ENCODE data around the gene FBXW8. TPM values are rescaled to one million over a fixed set of nuclear protein-coding genes. Genes with fewer than 3 reads are reported as not detected.

Gene FBXW8
- total RNA-seq, 1 donor from 2014 or later, result 7.3 TPM

DNA sequence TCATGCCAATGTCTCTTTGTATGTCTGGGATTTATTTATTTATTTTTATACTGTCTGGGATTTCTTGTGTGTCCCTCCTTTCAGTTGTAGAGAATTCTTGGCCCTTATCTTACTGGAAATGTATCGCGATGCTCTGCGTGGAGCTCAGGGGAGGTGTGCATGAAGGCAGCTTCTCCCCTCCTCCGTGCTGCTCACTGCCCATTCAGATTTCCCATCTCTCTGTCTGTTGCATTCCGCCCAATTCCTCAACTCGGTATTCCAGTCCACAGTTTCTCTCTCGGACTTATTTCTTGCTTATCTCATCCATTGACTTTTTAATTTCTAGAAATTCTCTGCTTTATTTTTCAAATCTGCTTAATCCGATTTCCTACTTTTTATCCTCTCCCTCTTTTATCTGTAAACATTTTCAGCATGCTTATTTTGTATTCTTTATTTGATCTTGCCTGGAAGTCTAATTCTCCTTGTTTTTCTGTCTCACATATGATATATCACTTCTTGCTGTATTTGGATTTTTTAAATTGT lies 93.2 kb downstream of the FBXW8 start:
- Mint-ChIP-seq H3K36me3 (ENCODE audit: low read depth) (peaks cover 8% of the 10 kb centered on the region), H3K9me3 (no peaks in the 10 kb centered on the region), H3K4me1 (ENCODE audit: low read depth) (peaks cover 10% of the 10 kb centered on the region), H3K4me3 (no peak overlapping the region), H3K27ac (no peak overlapping the region), H3K27me3 (ENCODE audit: insufficient read depth) (no peaks in the 10 kb centered on the region)
- no peak for DNase-seq (ENCODE audit: low spot score)
- intact Hi-C loops (cut with micrococcal nuclease), result no loop called here

DNA sequence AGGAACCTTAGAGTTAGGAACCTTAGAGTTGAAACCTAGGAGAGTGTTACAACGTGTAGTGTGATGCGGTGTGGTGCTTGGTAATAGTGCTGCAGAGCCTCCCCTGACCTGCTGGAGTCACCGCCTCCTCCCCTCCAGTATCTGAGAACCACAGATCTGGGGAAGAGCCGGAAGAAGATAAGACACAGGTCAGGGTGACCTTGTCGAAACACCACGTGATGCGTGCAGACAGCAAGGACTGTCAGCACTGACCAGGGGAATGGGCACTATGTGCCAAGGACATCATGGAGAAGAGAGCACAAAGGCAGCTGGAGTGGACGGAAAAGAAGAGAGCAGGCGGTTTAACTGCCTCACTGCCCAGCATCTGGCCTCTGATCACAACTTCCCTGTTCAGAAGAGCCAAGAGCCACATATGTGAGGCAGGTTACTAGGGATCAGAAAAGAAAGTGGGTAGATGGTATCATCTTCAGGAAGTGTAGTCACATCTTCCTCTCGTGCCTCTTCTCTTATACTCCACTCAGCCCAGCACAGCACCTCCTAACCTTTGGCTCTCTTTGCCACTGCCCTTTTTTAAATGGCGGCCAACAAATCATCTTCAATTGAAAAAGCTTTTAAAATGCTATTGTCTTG lies 94.8 kb downstream of the FBXW8 start:
- Mint-ChIP-seq H3K27ac (no peak overlapping the region), H3K9me3 (no peaks in the 10 kb centered on the region), H3K36me3 (ENCODE audit: low read depth) (peaks cover 11% of the 10 kb centered on the region)

DNA sequence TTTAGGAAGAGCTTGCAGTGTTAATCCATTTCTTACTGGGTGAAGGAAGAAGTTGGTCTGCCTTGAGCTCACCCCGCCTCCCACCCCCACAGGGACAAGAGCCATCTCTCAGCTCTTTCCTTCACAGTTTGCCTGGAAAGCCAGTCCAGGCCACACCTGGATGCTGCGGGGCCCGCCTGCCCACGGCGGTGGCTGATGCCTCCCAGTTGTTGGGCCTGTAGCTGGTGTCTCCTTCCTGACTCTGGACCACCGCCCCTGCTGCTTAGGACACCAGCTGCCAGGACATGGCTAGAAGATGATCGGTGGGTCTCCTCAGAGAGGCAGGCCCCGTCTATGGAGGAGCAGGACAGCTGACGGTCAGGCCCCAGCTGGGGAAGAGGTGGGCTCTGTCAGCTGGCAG lies 95.6 kb downstream of the FBXW8 start:
- intact Hi-C loops (cut with micrococcal nuclease), result no loop called here
- H3K27ac Mint-ChIP-seq, result no peak overlapping the region
- no peak overlapping the region for H3K4me3 Mint-ChIP-seq
- H3K27me3 Mint-ChIP-seq (ENCODE audit: insufficient read depth), result no peaks in the 10 kb centered on the region
- H3K4me1 Mint-ChIP-seq (ENCODE audit: low read depth), result peaks cover 10% of the 10 kb centered on the region
- DNase-seq (ENCODE audit: low spot score), result no peak
- no peaks in the 10 kb centered on the region for H3K9me3 Mint-ChIP-seq
- H3K36me3 Mint-ChIP-seq (ENCODE audit: low read depth), result peaks cover 11% of the 10 kb centered on the region

More for the DNA sequence above, 94.8 kb downstream of the FBXW8 start:
- no peaks in the 10 kb centered on the region for H3K27me3 Mint-ChIP-seq (ENCODE audit: insufficient read depth)
- no peak for DNase-seq (ENCODE audit: low spot score)
- intact Hi-C loops (cut with micrococcal nuclease), result no loop called here
- H3K4me1 Mint-ChIP-seq (ENCODE audit: low read depth), result peaks cover 10% of the 10 kb centered on the region
- no peak overlapping the region for H3K4me3 Mint-ChIP-seq

DNA sequence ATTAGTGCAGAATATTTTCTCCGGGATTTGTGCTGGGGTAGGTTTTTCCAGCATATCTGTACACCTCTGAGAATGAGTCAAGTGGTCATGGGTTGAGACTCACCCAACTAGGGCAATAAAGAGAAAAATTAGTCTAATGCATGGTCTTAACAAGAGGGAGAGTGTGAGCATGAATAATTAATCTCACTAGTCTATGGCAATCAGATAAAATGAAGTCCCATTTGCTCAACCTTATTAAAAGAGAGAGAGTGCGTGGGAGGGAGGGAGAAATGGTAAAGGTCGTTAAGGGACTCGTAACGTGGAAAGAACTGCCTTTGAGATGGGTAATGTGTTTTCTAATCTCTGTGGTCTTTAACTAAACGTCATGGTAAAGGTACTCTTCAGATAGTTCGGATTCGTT lies 96.8 kb downstream of the FBXW8 start:
- H3K27me3 Mint-ChIP-seq (ENCODE audit: insufficient read depth), result no peaks in the 10 kb centered on the region

DNA sequence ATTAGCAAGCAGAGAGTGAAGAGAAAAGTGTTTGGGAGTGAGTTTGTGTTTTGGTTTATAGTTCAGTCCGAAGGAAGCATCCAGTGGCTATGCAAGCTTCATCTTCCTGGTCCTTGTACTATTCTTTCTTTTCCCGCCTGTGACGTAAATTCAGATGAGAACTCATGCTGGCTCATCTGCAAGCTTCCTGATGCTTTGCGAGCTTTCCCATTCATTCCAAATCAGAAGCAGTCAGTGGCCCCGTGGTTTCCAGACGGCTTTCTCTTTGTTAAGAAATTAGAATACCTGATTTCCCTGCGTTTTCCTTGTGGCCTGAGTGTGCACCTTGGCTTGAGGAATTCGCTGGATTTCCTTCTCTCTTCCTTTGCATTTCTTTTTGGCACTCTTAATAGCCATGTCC lies 99.0 kb downstream of the FBXW8 start:
- Mint-ChIP-seq H3K4me3 (no peak overlapping the region), H3K36me3 (ENCODE audit: low read depth) (peaks cover 22% of the 10 kb centered on the region), H3K4me1 (ENCODE audit: low read depth) (peaks cover 10% of the 10 kb centered on the region), H3K27ac (no peak overlapping the region), H3K27me3 (ENCODE audit: insufficient read depth) (peaks cover 2% of the 10 kb centered on the region), H3K9me3 (peaks cover 10% of the 10 kb centered on the region)
- intact Hi-C loops (cut with micrococcal nuclease), result no loop called here
- DNase-seq (ENCODE audit: low spot score), result no peak

More for the DNA sequence above, 96.8 kb downstream of the FBXW8 start:
- peaks cover 10% of the 10 kb centered on the region for H3K4me1 Mint-ChIP-seq (ENCODE audit: low read depth)
- intact Hi-C loops (cut with micrococcal nuclease), result no loop called here
- no peak overlapping the region for H3K27ac Mint-ChIP-seq
- peaks cover 14% of the 10 kb centered on the region for H3K36me3 Mint-ChIP-seq (ENCODE audit: low read depth)
- no peaks in the 10 kb centered on the region for H3K9me3 Mint-ChIP-seq
- H3K4me3 Mint-ChIP-seq, result no peak overlapping the region
- no peak for DNase-seq (ENCODE audit: low spot score)

DNA sequence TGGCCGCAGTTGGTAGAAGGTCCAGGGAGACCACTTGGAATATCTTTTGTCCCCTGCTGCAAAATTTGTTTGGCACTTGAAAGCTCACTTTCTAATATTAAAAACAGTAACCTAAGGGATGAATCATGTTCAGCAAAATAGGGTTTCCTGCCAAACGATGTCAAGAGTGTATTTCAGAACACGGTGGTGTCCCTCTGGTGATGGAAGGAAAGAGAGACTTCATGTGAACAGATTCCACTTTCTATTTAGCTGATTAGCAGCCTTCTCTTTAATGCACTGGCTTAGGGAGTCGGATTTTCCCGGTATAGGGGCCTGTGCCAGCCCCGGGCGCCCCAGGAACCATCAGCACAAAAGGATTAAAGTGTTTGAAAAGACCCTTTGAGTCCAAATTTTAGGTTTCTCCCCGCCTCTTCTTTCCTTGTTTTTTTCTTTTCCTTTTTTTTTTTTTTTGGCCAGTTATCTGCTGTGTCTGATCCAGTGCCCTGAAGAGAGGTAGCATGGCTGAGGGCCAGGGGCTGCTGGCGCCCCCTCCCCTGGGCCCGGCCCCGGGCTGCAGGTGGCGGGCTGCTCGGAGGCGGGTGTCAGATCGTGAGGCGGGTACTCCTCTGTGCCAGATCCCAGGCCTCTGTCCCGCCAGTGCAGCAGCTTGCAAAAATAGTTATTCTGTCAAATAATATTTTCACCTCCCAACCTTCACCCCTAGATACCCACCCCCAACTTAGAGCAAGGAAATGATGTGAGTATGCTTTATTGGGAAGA lies 100.1 kb downstream of the FBXW8 start:
- no peak for DNase-seq (ENCODE audit: low spot score)
- Mint-ChIP-seq H3K27ac (no peak overlapping the region), H3K4me1 (ENCODE audit: low read depth) (peaks cover 3% of the 10 kb centered on the region), H3K4me3 (no peak overlapping the region), H3K36me3 (ENCODE audit: low read depth) (peaks cover 24% of the 10 kb centered on the region), H3K27me3 (ENCODE audit: insufficient read depth) (peaks cover 2% of the 10 kb centered on the region), H3K9me3 (peaks cover 10% of the 10 kb centered on the region)
- intact Hi-C loops (cut with micrococcal nuclease), result no loop called here

DNA sequence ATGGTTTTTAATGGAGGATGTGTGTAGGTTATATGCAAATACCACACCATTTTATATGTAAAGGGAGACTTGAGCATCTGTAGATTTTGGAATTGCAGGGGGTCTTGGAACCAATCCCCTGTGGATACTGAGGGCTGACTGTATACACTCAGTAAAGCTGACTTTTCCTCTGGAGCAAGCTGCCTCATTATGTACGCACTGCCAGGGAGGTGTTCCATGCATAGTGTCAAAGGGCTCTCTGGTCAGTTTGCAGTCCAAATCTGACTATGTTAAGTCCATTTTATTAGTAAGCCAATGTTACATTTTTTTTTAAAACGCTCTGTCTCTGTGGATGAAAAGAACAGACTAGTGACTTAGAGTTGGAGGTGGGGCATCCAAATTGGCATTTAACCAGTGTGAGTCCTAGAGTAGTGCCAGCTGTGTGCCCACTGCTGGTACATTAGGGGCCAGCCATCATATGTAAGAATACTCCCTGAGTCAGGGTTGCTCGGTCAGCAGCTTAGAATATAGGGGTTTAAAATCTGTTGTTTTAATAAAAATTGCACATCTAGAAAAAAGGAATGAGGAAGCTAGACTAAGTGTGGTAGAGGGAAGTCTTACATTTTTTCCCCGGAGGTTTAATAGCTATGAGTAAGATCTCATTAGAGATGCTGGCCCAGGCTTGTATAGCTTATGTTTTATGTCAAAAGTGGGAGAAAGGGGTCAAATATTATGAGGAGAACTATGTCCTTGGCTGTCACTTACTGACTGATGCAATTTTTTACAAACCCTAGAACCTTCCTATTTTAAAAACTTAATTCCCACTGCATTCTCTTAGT lies 101.4 kb downstream of the FBXW8 start:
- Mint-ChIP-seq H3K27me3 (ENCODE audit: insufficient read depth) (peaks cover 2% of the 10 kb centered on the region), H3K9me3 (peaks cover 10% of the 10 kb centered on the region), H3K4me3 (no peak overlapping the region), H3K27ac (no peak overlapping the region), H3K4me1 (ENCODE audit: low read depth) (no peaks in the 10 kb centered on the region), H3K36me3 (ENCODE audit: low read depth) (peaks cover 27% of the 10 kb centered on the region)
- DNase-seq (ENCODE audit: low spot score), result no peak
- intact Hi-C loops (cut with micrococcal nuclease), result no loop called here

DNA sequence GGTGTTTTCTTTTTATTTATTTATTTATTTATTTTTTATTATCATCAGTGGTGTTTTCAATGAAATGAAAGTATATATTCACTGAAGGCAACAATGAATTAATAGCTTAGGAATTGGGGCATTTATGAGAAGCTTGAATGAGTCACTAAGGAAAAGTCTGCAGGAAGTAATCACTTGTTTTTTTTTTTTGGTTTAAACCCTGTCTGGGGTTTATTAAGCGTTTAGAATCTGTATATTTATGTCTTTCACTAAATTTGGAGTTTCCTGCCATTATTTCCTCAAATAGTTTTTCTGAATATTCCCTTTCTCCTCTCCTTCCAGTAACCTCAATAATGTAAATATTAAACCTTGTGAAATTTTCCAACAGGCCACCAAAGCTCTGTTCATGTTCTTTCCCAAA lies 103.0 kb downstream of the FBXW8 start:
- Mint-ChIP-seq H3K27ac (no peak overlapping the region), H3K36me3 (ENCODE audit: low read depth) (peaks cover 27% of the 10 kb centered on the region), H3K4me3 (no peak overlapping the region), H3K27me3 (ENCODE audit: insufficient read depth) (peaks cover 2% of the 10 kb centered on the region), H3K9me3 (peaks cover 10% of the 10 kb centered on the region), H3K4me1 (ENCODE audit: low read depth) (no peaks in the 10 kb centered on the region)
- intact Hi-C loops (cut with micrococcal nuclease), result no loop called here
- DNase-seq (ENCODE audit: low spot score), result no peak

DNA sequence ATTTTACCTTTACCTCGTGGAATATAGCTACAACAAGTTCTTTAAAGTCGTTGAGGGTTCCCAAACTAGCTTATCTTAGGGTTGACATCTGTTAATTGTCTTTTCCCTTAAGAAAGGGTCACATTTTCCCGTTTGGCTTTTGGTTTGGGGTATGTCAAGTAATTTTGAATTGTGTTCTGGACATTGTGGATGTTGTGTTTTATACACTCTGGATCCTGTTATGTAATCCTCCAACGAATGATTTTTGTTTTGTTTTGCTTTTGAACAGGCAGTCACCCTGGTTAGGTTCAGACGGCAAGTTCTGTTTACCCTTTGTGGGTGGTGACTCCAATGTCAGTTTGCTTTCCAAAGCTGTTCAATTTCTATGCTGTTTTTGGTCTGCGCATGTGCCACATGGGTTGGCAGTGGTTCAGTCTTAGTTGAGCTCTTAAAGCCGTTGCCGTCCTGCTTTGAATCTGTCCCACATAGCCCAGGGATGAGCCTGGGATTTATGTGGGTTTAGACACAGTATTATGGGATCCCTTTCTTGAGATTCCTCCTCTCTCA lies 103.7 kb downstream of the FBXW8 start:
- intact Hi-C loops (cut with micrococcal nuclease), result no loop called here
- peaks cover 2% of the 10 kb centered on the region for H3K27me3 Mint-ChIP-seq (ENCODE audit: insufficient read depth)
- H3K36me3 Mint-ChIP-seq (ENCODE audit: low read depth), result peaks cover 29% of the 10 kb centered on the region
- no peak overlapping the region for H3K4me3 Mint-ChIP-seq
- no peaks in the 10 kb centered on the region for H3K4me1 Mint-ChIP-seq (ENCODE audit: low read depth)
- no peak for DNase-seq (ENCODE audit: low spot score)
- peaks cover 10% of the 10 kb centered on the region for H3K9me3 Mint-ChIP-seq
- no peak overlapping the region for H3K27ac Mint-ChIP-seq

DNA sequence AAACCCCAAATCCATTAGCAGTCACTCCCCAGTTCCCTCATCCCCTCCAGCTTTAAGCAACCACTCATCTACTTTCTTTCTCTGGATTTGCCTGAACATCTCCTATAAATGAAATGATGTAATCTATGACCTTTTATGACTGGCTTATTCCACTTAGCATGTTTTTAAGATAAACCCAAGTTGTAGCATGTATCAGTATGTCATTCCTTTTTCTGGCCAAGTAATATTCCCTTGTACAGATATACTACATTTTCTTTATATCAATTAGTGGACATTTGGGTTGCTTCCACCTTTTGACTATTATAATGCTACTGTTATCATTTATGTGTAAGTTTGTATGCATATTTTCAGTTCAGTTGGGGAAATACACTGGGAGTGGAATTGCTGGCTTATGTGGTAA lies 105.1 kb downstream of the FBXW8 start:
- DNase-seq (ENCODE audit: low spot score), result no peak
- H3K27ac Mint-ChIP-seq, result no peak overlapping the region
- H3K4me3 Mint-ChIP-seq, result no peak overlapping the region
- peaks cover 2% of the 10 kb centered on the region for H3K27me3 Mint-ChIP-seq (ENCODE audit: insufficient read depth)
- H3K4me1 Mint-ChIP-seq (ENCODE audit: low read depth), result no peaks in the 10 kb centered on the region
- intact Hi-C loops (cut with micrococcal nuclease), result no loop called here
- H3K36me3 Mint-ChIP-seq (ENCODE audit: low read depth), result peaks cover 30% of the 10 kb centered on the region
- H3K9me3 Mint-ChIP-seq, result peaks cover 10% of the 10 kb centered on the region

DNA sequence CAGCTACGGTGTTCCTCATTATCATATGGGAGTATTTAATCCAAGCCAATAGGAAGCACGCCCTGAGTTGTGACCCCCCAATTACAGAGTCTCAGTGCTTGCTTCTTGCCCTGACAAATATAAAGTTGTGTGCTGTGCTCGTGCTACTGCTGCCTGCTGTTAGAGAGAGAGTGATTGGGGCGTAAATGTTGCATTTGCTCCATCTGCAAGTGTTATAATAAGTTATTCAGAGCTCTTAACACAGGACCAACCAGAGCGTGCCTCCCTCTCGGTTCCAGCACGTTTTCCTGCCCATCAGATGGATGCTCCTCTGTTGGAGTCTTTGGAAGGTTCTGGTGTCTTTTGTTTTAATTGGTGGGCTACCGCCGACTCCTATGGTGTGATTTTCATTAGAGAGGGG lies 107.1 kb downstream of the FBXW8 start:
- Mint-ChIP-seq H3K4me3 (no peak overlapping the region), H3K4me1 (ENCODE audit: low read depth) (no peaks in the 10 kb centered on the region), H3K27me3 (ENCODE audit: insufficient read depth) (peaks cover 2% of the 10 kb centered on the region), H3K9me3 (peaks cover 10% of the 10 kb centered on the region), H3K36me3 (ENCODE audit: low read depth) (peaks cover 34% of the 10 kb centered on the region), H3K27ac (no peak overlapping the region)
- intact Hi-C loops (cut with micrococcal nuclease), result no loop called here
- no peak for DNase-seq (ENCODE audit: low spot score)

DNA sequence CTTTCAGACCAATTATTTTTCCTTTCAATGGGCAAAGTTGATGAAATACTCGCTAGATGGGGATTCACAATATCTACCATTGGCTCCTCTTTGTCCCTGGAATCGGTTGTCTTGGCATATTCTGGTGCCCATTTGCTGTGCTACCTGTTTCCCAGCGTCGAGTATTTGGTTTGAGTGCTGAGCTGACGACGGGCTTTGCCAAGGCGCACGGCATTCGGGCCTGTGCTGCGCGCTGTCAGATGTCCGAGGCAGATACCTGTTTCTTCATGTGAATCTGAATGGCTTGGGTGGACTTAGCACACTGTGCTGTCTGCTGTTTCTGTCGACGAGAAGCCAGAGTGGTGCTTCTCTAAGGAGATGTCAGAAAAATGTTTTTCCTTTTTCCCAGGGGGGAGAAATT lies 107.5 kb downstream of the FBXW8 start:
- Mint-ChIP-seq H3K4me3 (no peak overlapping the region), H3K27ac (no peak overlapping the region), H3K4me1 (ENCODE audit: low read depth) (no peaks in the 10 kb centered on the region), H3K27me3 (ENCODE audit: insufficient read depth) (peaks cover 2% of the 10 kb centered on the region), H3K36me3 (ENCODE audit: low read depth) (peaks cover 33% of the 10 kb centered on the region), H3K9me3 (peaks cover 10% of the 10 kb centered on the region)
- no peak for DNase-seq (ENCODE audit: low spot score)
- intact Hi-C loops (cut with micrococcal nuclease), result no loop called here

Data from activated T-helper 1 cell treated with anti-CD3 and anti-CD28 coated beads, Interleukin-12 subunit alpha, Interleukin-12 subunit beta, Interleukin-2, Interleukin-4 antibody, amounts not matched to agents 30 ng/mL and 10 ng/mL and 1 ng/mL, durations not matched to agents 14 hours and 24 hours and 36 hours (primary cell).